ENCODE measurements around the gene ENC1.
A peak's percentile ranks its signal among the peaks of the same experiment; 100 is the strongest.
"Not testable (repeated sequence)": the region's sequence is repeated elsewhere in the genome, so short reads cannot be mapped to it uniquely, and the experiment has no call there.

ENC1 gene, protein sequence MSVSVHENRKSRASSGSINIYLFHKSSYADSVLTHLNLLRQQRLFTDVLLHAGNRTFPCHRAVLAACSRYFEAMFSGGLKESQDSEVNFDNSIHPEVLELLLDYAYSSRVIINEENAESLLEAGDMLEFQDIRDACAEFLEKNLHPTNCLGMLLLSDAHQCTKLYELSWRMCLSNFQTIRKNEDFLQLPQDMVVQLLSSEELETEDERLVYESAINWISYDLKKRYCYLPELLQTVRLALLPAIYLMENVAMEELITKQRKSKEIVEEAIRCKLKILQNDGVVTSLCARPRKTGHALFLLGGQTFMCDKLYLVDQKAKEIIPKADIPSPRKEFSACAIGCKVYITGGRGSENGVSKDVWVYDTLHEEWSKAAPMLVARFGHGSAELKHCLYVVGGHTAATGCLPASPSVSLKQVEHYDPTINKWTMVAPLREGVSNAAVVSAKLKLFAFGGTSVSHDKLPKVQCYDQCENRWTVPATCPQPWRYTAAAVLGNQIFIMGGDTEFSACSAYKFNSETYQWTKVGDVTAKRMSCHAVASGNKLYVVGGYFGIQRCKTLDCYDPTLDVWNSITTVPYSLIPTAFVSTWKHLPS

DNA sequence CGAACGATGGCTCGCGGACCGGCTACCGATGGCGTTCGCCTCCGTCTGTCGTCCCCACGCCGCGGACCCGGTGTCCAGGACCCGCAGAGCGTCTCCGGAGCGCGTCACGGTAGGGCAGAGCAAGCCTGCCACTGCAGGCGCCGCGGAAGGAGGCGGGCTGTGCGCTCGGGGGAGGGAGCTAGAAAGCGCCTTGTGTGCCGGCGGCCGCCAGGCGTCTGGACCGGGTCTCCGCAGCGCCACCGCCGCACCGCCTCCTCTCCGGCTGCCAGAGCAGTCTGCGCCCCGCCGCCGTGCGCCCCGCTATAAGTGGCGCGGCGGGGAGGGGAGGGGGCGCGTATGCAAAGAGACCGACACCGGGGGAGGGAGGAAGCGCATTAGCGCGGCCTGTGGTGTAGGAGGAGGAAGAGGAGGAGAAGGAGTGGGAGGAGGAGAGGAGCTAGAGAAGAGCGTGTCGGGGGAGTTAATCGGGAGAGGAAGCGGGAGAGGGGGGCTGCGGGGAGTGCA lies at the start of gene ENC1:
ENC1 (minus strand) TSS at position 279 of the 504 bp plus-strand sequence. CDS start 4,243 bp downstream, outside the sequence.
- H3K4me3 ChIP-seq (ENCODE audit: low read depth, low read length), result peak within 1 kb of the TSS; percentile 94
- TF ChIP-seq, protein P1, sequence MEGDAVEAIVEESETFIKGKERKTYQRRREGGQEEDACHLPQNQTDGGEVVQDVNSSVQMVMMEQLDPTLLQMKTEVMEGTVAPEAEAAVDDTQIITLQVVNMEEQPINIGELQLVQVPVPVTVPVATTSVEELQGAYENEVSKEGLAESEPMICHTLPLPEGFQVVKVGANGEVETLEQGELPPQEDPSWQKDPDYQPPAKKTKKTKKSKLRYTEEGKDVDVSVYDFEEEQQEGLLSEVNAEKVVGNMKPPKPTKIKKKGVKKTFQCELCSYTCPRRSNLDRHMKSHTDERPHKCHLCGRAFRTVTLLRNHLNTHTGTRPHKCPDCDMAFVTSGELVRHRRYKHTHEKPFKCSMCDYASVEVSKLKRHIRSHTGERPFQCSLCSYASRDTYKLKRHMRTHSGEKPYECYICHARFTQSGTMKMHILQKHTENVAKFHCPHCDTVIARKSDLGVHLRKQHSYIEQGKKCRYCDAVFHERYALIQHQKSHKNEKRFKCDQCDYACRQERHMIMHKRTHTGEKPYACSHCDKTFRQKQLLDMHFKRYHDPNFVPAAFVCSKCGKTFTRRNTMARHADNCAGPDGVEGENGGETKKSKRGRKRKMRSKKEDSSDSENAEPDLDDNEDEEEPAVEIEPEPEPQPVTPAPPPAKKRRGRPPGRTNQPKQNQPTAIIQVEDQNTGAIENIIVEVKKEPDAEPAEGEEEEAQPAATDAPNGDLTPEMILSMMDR (IDR thresholded peaks at IDR 0.05; ENCODE audit: low read depth, low read length), result peak; percentile 27; the same call in 1 of the 2 replicates

DNA sequence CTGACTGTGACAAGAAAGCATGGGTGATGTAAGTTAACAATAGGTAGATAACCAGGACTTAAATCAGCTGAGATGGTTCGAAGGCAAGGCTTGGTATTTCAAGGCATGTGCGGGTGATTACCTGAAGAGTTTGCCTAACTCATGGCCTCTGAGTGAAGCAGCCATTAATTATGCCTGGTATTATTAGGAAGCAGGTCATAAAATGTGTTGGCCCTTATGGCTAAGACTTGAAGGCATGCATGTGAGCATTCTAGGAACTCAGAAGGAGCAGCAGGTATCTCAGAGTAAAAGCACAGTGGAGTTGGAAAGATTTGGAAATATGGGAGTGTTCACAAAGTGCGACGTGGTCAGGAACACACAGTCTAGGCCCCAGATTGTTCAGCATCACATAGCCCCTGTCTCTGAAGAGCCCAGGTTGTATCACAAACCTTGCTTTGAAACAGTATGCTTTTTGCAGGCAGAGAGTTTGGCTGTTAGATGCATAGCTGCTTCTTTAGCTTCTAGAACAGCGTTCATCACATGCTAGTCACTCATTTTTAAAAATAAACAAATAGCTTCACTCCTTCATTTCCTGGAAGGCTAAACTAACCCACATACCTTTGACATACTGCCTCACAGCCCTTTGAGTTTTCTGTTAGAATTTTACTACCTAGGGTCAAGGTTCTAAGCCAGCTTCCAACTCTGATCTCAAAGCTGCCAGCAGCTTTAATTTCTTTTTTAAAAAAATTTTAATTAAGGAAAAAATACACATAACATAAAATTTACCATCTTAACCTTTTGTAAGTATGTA lies 46.6 kb upstream of the ENC1 start:
- H3K4me3 ChIP-seq (ENCODE audit: low read depth, low read length), result peak overlapping the region; percentile 77
- TF ChIP-seq, protein P1 (IDR thresholded peaks at IDR 0.05; ENCODE audit: low read depth, low read length), result no peak

DNA sequence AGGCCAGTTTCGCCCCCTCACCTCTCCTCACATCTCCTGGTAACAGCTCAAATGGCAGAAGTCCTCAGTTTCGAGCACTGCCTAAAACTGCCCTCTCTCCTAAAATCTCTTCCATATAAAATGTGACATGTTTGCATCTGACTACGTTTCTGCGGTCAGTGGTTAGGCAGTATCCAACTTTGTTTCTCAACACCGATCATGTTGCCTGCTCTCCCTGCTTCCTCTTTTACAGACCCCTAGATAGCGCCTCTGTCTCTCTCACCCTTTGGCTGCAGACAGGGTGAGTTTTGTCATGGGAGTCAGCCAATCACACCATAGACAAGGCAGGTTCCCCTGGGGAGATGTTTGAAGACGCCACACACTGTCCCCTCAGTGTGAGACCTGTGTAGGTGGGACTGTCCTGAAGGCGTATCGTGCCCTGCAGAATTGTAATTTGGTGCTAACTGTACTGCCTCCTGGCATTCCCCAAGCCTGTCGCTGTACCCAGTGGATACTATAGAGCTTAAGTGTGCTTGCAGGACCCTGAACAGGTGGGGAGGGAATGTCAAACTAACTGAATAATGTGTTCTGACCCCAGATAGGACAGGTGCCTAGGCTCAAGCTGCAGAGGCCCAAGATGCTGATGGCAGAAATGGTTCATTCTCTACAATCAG lies 45.6 kb upstream of the ENC1 start:
- TF ChIP-seq, protein P1 (IDR thresholded peaks at IDR 0.05; ENCODE audit: low read depth, low read length), result no peak
- peak overlapping the region; percentile 77 for H3K4me3 ChIP-seq (ENCODE audit: low read depth, low read length)

DNA sequence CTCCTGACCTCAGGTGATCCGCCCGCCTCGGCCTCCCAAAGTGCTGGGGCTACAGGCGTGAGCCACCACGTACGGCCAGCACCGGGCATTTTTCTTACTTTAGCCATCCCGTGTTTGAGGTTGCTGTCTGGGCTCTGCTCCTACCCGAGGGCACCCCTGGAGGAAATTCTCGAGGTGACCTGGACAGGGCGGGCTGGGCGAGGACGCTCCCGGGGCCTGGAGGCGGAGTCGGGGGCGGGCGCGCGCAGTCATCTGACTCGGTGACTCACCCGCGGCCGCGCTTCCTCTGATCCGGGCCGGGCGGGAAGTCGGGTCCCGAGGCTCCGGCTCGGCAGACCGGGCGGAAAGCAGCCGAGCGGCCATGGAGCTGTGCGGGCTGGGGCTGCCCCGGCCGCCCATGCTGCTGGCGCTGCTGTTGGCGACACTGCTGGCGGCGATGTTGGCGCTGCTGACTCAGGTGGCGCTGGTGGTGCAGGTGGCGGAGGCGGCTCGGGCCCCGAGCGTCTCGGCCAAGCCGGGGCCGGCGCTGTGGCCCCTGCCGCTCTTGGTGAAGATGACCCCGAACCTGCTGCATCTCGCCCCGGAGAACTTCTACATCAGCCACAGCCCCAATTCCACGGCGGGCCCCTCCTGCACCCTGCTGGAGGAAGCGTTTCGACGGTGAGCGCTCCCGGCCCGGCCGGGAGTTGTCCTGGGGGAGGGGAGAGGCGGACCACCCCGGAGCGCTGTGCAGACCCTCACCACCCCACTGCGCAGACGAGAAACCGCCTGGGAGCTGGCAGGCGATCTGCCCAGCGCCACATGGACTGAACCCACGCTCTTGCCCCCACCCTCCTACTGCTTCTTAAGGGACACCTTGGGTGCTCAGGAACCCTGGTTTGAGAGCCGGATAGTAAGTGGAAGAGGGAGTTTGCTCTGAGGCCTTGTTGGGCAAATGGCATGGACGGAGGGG lies 44.6 kb upstream of the ENC1 start, which contains the start of gene HEXB:
HEXB (plus strand) TSS at position 334 of the 952 bp plus-strand sequence; CDS start at position 362, 28 bp downstream.
- TF ChIP-seq, protein P1 (IDR thresholded peaks at IDR 0.05; ENCODE audit: low read depth, low read length), result no peak
- peak within 1 kb of the TSS; percentile 77 for H3K4me3 ChIP-seq (ENCODE audit: low read depth, low read length)

DNA sequence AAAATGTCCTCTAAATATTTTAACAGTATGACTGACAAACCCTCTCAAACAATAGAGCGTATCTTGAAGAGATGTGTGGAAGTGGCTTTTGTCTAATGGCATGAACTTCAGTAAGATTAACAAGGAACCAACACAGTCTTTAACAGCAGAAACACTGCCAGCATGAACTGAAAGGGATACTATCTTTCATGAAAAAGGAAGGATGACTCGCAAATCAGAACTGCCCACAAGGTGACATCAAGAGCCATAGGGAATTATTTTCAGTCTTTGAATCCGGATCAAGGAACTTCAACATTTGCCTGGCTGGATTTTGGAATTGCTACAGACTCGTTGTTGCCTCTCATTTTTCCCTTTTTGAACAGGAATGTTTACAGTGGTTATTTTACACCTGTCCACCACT lies 39.4 kb upstream of the ENC1 start:
- TF ChIP-seq, protein P1 (IDR thresholded peaks at IDR 0.05; ENCODE audit: low read depth, low read length), result no peak
- no peak overlapping the region for H3K4me3 ChIP-seq (ENCODE audit: low read depth, low read length)

DNA sequence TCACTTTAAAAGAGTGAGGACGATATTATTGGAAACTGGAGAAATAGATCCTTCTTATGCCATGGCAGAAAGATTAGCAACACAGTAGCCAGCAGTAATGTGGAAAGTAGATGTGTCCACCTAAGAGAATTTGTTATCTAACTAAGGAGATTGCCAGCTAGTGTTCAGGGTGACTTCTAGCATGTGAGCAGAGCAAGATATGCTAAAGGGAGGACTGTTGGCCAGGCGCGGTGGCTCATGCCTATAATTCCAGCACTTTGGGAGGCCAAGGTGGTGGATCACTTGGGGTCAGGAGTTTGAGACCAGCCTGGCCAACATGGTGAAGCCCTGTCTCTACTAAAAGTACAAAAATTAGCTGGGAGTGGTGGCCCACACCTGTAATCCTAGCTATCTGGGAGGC lies 38.8 kb upstream of the ENC1 start:
- not testable (repeated sequence) for H3K4me3 ChIP-seq (ENCODE audit: low read depth, low read length)

DNA sequence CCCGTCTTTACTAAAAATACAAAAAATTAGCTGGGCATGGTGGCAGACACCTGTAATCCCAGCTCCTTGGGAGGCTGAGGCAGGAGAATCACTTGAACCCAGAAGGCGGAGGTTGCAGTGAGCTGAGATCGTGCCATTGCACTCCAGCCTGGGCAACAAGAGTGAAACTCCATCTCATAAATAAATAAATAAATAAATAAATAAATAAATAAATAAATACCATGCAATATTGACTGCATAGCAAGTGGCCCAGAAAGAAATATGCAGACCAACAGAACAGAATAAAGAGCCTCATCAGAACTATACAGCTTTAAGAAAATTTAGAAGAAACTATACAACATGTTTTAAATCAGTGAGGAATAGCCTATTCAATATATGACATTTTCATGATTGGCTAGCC lies 37.6 kb upstream of the ENC1 start:
- not testable (repeated sequence) for H3K4me3 ChIP-seq (ENCODE audit: low read depth, low read length)

DNA sequence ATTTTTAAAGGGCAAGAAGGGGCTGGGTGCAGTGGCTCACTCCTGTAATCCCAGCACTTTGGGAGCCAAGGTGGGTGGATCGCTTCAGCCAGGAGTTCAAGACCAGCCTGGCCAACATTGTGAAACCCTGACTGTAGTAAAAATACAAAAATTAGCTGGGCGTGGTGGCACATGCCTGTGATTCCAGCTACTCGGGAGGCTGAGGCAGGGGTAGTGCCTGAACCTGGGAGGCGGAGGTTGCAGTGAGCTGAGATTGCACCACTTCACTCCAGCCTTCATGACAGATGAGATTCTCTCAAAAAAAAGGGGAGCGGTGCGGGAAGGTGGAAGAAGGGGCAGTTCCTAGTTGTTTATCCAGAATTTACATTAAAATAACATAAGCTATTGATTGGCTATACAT lies 35.9 kb upstream of the ENC1 start:
- H3K4me3 ChIP-seq (ENCODE audit: low read depth, low read length), result not testable (repeated sequence)

Data from WI38 (cell line).